ENCODE results near the gene PAQR8.

The PAQR8 gene

DNA sequence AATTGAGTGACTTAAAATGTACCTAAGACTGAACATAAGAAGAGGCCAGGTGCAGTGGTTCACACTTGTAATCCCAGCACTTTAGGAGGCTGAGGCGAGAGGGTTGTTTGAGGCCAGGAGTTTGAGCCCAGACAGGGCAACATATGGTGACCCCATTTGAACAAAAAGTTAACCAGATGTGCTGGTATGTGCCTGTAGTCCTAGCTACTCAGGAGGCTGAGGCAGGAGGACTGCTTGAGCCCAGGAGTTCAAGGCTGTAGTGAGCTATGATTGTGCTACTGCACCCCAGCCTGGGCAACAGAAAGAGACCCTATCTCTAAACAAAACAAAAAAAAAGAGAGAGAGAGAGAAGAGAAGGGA lies 10.1 kb upstream of the PAQR8 start:
- no peak for DNase-seq

DNA sequence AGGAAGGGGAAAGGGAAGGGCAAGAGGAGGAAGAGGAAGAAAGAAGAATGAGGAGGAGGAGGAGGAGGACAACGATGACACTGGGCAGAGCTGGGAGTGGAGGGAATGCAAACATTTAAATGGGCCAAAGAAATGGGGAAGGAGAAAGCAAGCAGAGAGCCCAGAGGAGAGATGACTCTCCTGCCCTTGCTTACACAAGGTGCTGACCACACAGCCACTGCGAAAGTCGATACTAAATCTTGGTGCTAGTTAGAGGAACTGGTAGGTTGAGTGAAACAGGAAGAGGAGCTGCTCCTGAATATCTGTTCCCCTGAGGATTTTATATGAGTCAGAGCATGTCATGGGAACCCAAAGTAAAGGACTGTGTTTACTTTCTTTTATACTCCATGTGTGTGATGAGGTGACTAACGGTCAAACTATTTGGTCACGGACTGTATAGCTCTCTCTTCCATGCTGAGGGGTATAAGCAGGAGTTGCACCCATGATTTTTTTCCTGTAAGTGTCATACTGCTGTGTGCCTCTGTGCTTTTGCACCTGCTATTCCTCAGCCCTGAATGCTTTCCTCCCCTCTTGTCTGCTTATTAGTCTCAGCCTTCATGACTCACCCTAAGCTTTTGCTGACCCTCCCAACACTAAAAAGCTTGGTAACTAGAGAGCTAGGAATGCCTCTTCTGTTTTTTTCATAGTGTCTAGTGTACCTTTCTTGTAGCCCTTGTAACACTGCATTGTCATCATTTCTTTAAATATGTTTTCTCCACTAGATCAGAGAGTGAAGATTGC lies 9.5 kb upstream of the PAQR8 start:
- peak; percentile 61 for DNase-seq

DNA sequence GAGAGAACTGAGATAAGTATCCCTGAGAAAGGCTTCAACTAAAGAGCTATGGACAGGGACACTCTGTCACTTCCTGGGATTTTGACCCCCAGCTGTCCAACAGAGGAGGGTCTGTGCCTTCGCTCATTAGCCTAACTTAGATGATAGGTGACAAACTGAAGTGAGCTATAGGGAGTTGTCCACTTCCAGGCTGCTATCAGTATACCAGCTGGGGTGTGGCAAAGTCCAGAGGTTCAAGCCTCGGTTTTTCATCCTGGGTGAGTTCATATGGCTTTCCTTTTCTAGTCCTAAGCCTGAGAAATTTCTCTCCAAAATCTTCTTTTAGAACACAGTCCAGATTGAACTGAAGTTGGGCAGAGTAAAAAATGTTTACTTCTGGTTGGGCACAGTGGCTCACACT lies 5.9 kb upstream of the PAQR8 start:
- no peak for DNase-seq

DNA sequence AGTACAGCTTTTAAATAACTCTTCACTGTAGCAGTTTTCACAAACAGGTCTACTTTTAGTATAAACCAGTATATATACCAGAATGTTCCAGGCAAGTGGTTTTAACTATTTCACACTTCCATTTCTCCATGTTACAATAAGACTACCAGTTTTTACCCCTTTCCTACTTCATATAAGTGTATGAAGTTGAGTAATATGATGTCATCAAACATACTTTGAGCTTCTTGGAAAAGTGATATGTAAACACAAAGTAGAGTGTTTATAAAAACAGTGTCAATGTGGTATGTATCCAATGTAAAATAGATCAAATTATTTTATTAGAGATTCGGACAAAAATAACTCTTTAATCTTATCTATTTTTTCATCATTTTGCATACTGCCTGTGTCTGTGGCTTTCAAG lies 2.5 kb upstream of the PAQR8 start:
- no peak for DNase-seq

DNA sequence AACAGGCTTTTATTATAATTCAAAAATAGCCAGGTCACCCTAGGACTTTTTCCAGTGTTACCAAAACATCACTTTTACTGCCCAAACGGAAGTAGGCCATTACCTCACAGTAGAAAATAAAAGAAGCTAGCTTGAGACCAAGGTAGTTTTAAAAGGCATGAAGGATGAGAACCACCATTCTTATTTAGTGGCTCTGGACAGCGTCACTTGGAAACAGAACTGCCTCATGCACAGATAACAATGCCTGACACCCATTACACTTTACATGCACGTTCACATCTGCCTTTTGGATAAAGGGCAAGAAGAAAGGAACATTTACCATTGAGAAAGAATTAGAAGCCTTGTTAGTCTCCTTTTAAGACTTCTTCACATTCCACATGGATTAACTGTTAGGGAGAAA lies 1.9 kb upstream of the PAQR8 start:
- DNase-seq, result no peak

DNA sequence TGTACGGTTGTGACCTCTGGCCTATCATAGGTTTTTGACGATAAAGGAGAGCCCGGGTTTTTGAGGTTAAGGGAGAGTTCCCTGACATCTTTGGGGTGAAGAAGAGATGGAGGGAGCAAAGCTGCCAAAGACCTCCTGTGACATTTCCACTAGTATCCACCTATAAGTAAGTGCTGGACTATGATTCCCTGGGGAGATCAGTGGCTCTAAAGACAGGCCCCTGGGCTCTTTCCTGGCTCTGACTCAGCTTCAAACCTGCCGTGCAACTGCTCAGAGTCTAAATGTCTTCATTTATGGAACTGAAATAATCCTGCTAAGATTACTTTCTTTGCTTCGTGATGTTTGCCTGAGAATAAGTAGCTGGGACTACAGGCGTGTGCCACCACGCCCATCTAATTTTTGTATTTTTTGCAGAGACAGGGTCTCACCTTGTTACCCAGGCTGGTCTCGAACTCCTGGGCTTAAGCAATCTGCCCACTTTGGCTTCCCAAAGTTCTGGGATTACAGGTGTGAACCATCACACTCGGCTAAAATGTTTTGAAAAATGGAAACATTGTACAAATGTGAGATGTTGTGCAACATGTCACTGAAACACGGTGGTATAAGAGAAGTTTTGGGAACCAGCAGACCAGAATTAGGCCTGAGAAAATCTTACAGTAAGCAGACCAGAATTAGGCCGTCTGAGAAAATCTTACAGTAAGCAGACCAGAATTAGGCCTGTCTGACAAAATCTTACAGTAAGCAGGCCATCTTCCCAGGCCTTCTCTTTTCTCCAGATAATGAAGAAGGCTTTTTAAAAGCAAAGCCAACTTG lies 1.1 kb upstream of the PAQR8 start:
- no peak for DNase-seq

DNA sequence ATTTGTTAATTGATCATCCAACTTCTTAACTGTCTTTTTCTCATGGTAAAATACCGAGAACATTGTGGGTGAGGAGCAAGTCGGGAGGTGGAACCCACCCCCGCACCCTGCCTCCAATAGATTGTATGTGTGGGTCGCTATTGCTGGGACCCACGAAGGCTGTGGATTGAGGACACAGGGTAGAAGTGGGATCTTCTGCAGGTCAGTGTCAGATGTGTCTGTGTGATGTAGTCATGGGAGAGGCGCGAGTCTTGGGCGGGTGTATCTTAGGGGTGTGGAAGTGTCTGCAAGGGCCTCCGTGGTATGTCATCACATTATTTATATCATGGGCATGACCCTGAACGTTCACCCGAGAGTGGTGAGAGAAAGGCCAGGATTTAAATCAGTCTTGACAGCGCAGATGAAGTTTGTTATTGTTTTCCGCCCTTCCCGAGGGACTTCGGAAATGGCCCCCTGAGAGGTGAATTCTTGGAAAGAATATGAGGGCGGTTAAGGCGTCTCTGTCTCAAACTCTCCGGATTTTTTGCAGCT lies 472 bp upstream of the PAQR8 start:
- peak; percentile 39 for DNase-seq

DNA sequence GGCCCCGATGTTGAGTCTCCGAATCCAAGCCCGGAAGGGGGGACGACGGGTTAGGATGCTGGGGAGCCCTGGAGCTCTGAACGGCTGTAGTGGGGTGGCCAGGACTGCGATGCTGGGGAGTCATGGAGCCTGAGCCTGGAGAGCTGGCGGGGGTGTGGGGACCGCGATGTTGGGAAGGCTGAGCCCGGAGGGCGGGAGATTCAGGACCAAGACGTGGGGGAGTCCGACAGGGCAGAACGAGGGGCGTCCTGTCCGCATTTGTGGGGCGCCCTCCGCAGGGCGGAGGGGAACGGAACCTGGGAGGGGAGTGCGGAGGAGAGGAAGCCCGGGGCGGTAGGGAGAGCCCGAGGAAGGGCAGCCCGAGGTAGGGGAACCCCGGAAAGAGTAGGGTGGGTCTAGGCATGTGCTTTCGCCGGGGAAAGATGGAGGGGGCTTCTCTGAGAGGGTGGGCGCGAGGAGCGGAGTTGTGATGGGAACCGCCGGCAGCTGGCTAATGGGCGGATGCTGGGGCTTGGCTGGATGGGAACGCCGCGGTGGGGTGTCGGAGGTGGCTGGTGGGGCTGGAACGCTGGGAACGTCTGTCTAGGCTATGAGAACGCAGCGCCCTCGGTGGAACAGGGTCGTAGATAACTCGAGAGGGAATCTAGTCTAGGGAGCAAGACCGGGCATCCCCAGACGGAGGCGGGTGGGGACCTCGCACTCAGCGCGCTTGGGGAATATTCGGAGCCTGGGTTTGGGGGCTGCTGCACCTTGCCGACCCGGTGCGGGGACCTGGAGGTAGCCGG lies 684 bp downstream of the PAQR8 start:
- peak; percentile 32 for DNase-seq

DNA sequence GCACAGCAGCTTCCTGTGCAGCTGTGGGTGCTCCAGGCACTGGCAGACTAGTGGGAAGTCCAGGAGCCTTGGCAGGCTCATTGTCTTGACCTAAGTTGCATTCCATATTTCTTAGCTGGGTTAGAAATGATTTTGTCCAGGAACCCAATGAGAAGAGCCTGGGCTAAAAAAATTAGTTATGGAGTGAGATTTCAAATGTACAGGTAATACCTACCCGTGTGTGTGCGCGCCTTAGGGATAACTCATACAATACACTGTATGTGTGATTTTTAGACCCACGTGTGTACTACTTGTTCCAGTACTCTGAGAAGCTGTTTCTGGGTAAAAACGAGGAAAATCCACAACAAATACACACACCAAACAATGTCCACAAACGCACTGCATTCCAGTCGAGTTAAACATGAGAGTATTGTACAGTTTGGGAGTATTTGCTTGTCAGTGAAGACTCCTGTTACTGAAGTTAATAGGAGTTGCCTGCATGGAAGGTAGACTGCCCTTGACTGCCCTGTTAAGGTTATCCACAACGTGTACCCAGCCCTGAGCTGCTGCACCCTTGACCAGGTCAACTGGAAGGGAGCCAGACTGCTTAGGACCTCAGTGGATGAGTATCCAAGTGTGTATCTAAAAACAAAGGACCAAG lies 1.4 kb downstream of the PAQR8 start:
- DNase-seq, result no peak

DNA sequence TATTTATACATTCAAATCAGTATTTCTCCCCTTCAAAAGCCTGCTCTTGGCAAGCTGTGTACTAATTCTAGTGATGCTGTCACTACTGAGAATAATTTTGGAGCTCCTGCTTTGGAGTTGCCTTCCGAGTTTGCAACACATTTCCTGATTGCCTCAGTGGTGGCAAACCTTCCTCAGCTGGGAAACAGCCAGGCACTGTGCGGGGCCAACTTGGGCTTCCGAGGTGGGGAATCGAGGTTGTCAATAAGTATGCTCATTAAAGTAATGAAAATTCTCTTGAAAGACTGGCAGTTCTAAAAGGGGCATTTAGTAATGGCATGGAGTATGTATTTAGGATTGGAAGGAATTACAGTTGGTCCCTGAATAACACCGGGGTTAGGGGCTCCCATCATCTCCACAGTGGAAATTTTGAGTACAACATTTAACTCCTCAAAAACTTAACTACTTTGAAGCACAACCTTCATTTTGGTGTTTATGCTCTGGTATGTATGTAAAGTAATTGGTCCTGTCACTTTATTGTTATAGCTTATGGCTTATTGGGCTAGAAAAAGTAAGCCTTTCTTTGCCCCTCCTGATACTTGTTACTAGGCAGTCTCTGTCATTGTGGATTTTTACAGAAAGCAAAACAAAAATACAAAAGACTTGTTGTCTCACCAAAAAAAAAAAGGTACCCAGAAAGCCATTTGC lies 2.7 kb downstream of the PAQR8 start:
- no peak for DNase-seq

DNA sequence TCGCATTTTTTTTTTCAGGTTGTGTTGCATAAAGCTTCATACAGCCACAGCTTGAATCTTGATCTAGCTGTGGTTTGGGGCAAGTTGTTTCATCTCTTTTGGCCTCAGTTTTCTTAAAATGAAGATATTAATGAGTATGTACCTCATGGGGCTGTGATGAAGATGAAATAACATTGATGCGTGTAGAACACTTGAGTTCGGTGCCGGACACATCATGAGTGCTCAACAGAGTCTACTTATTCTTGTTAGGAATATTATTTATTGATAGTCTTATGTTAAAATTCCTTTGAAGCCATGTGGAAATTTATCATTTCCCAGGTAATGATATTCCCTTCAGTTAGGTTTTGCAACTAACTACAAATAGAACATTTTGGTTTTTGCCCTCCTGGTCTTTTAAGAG lies 3.4 kb downstream of the PAQR8 start:
- no peak for DNase-seq

DNA sequence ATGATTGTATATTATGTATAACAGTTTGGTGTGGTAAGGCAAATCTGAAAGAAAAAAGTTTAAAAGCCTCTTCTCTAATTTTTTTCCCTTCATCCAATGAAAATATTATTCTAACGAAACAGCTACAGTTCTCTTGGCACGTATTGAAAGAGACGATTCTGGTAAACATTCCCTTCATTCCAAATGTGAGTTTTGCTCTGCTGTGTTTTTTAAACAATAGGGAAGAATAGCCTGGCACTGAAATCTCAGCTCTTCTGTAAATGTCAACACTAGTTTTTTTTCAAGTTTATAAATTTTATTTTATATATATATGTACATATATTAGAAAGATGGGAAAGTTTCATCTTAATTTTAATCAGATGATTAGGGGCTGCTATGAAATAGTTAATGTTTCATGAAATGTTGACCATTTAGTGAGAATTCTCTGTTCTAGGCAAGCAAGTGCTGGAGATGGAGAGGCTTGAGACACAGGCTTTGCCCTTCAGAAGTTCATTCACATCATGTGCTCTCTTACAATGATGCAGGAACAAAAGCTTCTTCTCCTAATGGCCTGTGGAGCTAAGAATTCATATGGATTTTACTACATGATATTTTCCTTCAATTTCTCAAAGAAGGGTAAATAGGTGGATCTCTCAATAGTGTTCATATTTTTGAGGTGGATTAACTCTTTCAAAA lies 4.1 kb downstream of the PAQR8 start:
- DNase-seq, result no peak

DNA sequence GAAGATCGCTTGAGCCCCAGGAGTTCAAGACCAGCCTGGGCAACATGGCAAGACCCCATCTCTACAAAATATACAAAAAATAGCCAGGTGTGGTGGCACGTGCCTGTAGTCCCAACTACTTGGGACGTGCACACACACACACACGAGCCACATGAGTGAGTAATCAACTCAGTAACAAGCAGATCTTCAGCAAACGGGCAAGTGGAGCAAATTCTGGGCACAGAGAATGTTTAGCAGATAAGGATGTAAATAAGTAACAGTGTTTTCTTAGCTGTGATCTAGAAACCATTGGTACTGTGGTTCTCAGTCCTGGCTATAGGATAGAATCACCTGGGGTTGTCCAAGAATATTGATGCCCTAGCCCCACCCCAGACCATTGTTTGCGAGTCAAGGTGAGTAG lies 6.1 kb downstream of the PAQR8 start:
- no peak for DNase-seq

DNA sequence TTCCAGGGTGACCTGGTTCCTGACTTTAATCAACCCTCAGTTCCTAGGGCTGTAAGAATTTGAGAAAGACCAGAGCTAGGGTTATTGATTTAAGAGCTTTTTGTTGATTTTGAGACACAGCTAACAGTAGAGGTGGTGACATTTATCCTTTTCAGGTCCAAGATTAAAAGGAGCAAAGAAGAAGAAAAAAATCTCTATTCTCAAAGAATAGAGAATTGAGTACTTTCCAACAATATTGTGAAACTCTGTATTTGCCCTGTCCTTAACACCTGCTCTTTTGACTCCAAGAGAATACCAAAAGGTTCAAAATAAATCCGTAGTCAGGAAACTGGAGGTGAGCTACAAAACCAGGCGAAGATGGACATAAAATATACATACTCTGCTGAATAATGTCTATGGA lies 7.3 kb downstream of the PAQR8 start:
- no peak for DNase-seq

DNA sequence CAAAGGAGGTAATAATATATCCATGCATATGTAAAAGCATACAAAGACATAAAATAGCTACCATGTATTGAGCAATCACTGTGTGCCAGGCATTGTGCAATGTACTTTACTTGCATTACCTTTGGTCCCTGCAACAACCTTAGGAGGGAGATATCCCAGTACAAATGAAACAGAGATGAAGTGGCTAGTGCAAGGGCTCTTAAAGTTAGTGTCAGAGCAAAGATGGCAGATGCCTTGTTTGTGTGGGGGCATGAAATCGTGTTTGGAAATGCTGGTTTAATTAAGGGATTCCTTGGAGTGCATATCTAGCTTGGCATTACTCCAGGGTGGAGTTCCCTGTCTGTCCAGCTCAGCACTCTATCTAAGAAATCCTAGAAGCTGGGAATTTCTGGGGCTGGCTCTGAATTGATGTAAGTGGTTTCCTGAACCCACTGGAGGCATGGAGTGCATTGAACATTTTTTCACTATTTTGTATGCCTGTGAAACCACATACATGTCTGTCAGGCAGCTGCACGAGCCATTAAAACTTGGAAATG lies 9.8 kb downstream of the PAQR8 start:
- DNase-seq, result peak; percentile 41

DNA sequence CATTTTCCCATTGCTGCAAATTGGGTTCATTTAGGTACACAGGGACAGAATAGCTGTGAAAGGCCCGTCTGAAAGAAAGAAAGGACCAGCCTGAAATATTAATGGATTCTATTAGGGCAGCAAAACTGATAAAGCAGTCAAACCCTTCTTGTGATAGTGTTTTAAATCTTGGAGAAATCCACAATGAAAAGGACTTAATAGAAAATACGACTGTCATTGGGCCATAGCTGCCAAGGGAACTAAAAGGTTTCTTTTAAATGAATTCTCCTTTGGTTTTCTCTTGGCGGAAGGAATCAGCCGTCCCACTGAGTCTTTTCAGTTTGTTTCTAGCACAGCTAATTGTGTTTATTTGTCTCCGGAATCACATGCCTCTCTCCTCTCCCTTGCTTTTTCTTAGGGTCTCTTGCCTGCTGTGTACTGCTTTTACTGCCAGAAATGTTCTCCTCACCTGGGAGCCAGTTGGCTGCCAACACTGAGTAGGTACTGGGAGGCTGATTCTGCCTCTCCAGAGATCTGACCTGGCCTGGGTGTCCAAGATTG lies 11.3 kb downstream of the PAQR8 start:
- DNase-seq, result no peak

DNA sequence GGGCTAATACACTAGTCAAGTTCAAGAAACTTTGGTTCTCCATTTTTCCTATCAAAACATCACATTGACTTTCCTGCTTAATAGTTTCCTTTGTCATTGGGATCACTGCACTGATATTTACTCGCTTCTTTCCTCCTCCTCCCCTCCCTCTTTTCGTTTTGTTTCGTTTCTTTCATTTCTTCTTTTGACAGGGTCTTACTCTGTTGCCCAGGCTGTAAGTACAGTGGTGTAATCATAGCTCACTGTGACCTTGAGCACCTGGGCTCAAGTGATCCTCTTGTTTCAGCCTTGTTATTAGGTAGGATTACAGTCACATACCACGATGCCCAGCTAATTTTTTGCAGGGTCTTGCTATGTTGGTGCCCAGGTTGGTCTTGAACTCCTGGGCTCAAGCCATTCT lies 12.3 kb downstream of the PAQR8 start:
- DNase-seq, result no peak

DNA sequence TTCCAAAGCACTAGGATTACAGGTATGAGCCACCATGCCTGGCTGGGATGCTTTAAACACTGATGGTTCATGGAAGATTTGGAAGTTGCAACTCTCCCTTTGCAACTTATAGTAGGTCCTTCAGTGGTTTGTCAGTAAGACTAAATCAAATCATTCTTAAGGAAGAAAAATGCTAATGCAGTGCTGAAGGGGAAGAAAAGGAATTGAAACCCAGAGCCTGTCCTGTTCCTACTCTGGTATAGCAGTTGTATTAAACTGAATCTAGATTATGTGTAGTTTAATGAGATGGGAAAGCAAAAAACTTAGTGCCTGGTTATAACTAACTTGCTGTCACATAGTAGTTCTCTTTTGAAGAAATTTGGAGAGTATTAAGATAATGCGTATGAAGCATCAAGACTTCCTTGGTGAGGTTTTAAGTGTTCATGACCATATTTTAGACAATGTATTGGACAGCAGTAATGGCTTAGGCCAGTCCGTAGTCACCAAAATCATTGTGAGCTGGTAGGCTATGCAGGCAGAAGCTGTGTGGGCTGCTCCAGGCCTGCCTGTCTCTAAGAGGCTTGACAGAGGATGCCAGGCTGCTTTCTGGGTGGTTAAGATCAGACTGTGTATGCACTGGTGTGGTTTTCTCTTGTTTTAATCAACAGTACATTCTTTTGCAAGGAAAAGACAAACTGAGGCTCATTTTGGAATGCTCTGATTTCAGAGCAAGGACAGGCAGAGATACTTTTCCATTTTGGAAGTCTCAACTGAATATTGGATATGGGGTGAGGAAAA lies 14.0 kb downstream of the PAQR8 start:
- DNase-seq, result no peak

DNA sequence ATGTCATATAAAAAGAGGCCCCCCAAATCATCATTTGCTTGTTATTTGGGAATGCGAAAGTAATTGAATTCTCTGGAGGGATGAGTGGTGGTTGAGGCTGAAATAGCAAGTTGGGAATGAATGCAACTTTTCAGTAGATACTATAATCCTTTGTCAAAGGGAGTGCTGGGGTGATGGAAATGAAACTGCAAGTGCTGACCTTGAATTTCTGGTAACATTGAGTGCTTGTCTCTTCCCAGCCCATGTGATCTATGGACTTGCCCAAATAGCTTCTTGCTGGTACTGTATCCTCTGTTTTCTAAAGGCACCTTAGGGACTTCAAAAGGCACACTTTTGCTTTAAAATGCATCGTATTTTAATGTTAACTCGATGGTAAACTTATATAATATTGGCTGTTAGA lies 14.8 kb downstream of the PAQR8 start:
- no peak for DNase-seq

DNA sequence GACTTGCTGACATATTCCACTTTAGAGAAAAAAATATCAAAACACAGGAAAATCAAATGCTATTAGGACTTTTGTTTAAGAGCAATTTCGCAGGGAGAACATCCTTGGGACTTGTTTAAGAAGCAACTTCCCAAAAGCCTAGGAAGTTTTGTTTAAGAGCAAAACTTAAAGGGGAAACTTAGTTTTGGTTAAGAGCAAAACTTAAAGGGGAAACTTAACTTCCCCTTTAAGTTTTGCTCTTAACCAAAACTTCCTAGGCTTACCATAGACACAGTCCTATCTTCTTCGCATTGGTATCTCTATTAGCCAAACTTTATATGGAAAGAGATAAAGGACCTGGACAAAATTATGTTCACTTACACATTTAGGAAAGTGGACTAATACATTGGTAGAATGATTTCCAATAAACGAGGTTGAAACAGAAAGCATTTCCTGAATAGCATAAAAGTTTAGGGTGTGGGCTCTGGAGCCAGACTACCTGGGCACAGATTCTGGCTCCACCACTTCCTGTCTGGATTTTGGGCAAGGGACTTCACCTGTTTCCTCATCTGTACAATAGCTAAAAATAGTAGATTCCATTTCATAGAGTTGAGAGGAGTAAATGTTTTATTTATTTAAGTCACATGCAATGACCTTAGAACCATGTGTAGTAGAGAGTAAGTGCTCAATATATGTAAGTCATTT lies 15.7 kb downstream of the PAQR8 start:
- DNase-seq, result no peak
